Kidney capillary endothelial cell (primary cell): Measurements from ENCODE around the gene SRSF5.

Experiments
- DNase-seq: peaks from one replicate; pipeline ENCODE4 v3.0.0-alpha.2; 2018; ENCODE audit warnings: low spot score

The SRSF5 gene

GRCh38 chr14:69770559-69770958, 3.6 kb downstream of the SRSF5 start:
- no peak for DNase-seq

GRCh38 chr14:69771136-69771535, 4.2 kb downstream of the SRSF5 start:
- no peak for DNase-seq

DNA sequence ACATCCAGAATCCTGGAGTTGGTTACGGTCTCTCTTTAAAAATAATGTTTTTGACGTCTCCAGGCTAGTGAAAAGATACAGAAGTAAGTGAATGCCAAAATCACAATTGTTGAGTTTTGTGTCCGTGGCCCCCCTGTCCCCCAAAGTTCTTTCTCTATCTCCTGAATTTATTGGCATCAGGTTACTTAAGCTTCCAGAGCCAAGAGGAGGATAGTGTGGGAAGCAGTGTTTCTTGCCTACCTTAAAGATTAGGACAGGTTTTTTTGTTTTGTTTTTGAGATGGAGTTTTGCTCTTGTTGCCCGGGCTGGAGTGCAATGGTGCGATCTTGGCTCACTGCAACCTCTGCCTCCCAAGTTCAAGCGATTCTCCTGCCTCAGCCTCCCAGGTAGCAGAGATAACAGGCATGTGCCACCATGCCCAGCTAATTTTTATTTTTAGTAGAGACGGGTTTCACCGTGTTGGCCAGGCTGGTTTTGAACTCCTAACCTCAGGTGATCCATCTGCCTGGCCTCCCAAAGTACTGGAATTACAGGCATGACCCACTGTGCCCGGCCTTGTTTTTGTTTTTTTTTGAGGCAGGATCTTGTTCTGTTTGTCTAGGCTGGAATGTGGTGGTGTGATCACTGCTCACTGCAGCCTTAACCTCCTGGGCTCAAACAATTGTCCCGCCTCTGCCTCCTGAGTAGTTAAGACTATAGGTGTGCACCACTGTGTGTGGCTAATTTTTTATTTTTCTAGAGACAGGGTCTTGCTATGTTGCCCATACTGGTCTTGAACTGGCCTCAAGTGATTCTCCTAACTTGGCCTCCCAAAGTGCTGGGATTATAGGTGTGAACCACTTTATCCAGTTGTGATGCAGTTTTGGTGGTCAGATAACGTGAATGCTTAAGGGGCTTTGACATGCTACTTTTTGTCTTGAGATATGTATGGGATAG, 5.4 kb downstream of the SRSF5 start:
- DNase-seq = no peak

DNA sequence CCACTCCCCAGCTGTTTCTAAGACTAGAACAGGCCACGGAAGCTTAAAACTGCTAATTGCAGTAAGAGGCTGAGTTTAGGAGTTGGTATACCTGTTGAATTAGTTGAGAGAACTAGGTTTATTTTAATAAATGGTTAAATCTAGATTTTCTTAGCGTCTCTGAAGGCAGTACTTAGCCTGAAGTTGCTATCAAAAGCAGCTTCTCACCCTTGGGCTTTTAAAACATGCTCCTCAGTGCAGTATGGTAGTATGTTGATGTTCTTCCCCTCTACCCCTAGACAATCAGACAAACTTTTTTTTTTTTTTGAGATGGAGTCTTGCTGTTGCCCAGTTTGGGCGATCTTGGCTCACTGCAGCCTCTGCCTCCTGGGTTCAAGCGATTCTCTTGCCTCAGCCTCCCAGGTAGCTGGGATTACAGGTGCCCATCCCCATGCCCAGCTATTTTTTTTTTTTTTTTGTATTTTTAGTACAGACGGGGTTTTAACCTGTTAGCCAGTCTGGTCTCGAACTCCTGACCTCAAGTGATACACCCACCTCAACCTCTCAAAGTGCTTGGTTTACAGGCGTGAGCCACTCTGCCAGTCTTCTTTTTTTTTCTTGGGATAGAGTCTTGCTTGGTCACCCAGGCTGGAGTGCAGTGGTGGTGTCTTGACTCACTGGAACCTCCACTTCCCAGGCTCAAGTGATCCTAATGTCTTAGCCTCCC, 6.8 kb downstream of the SRSF5 start:
- no peak for DNase-seq

GRCh38 chr14:69775012-69775411, 8.1 kb downstream of the SRSF5 start:
- no peak for DNase-seq

- DNase-seq = no peak
These were observed 10.0 kb downstream of the SRSF5 start for GRCh38 chr14:69776875-69777453.

DNA sequence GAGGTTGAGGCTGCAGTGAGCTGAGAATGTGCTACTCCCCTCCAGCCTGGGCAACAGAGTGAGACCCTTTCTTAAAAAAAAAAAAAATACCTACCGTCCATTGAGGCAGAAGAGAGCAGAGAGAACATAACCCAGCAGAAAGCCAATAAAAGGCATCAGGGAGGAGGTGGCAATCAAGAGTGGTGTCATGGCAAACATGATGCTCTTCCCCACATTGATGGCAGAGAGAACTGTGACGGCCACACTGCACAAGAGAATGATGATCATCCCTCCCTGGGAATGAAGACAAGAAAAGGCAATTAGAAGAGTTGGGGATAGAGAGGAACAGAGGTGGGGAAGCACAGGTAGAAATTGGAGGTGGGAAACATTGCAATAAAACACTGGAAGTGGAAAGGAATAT, 12.1 kb downstream of the SRSF5 start:
- no peak for DNase-seq

DNA sequence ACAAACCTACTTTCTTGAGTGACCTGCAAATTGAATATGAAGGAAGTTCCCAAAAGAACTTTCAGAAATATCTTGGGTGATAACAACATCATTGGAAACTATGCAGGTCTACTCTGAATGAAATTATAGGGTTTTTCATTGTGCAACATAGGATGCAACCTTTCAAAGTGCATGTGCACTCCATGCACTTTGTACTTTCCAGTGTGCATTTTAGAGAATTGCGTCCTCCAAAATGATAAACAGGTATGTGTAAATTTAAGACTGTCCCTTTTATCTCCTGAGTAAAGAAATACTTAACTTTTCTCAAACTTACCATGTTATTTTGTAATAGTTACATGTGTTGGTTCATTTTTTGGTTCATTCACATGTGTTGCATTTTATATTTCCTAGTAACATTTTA, 13.2 kb downstream of the SRSF5 start:
- no peak for DNase-seq

- DNase-seq = no peak
These were observed 14.0 kb downstream of the SRSF5 start for GRCh38 chr14:69780952-69781351.

DNA sequence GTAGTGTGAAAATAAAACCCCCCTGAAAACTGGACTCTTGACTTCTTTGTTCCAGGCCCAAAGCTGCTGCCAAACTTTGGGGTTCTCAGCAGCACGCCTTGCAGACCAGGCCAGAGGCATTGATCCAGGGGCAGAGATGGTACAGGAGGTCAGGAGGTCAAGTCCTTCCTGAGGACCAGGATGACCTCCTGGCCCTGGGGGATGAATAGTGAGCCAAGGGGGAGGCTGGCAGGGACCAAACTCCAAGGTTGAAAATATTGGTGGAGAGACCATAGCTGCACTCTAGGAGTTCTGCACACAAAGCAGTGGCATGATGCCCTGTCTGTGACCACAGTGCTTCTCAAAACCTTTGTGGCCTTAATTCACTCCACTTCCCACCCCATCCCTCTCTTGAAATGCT, 18.0 kb downstream of the SRSF5 start:
- DNase-seq = no peak

GRCh38 chr14:69786603-69787002, 19.7 kb downstream of the SRSF5 start:
- no peak for DNase-seq

DNA sequence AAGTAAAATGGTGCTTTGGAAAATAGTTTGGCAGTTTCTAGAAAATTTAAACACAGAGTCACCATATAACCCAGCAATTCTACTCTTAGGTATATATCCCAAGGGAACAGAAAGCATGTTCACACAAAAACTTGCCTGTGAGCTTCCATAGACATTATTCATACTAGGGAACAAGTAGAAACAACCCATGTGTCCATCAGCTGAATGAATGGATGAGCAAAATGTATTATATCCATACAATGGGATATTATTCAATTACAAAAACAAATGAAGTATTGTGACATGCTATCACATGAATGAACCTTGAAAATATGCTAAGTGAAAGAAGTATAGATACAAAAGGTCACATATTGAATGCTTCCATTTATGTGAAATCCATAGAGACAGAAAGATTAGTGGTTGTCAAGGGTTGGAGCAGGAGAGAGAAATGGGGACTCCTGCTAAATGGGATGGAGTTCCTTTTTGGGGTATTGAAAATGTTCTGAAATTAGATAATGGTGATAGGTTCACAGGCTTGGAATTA, 22.2 kb downstream of the SRSF5 start:
- no peak for DNase-seq

DNA sequence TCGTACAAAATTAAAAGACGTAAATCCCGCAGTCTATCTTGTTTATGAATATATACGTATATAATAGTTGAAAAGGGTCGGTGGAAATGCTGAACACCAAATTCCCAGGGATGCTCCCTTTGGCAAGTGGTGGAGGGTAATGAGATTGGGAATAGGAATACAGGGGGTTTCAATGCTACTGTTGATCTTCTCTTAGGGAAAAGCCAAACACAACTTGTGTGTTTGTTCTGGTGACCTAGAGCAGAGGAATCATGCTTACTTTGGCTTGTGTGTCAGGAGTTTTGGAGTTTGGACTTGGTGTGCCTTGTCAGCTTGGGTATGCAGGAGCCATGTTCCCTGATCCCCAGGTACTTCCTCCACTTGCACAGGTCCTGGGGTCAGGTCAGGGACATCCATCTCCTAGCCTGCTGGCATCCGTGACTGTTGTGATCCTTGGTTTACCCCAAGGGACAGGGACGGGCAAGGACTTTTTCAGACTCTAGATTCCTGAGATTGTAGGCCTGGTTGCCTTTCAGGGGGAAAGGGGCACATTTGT, 26.0 kb downstream of the SRSF5 start:
- no peak for DNase-seq

- no peak for DNase-seq
These were observed 27.8 kb downstream of the SRSF5 start for GRCh38 chr14:69794791-69795190.

DNA sequence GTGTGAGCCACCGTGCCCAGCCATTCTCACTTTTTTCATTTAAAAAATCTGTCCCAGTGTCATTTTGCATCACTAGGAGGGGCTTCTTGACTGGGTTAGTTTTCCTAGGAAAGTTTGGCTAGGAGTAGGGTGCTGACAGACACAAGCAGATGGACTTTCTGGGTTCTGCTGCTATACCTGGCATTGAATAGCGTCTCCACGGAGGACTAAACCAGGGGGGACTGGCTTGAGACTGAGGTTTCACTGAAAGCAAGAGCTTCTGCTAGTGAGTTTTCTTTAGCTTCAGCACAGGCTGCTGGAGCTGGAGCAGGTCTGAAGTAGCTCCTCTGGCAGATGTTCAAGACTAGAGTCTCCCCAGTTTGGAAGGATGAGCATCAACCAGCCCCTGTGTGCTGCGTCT, 28.7 kb downstream of the SRSF5 start:
- DNase-seq = no peak

GRCh38 chr14:69796797-69797500, 30.0 kb downstream of the SRSF5 start, which contains the start of gene SLC10A1:
TSS of gene SLC10A1 (minus strand) at chr14:69797241. CDS start at chr14:69797155, 86 bp downstream.
- DNase-seq = no peak

- DNase-seq = no peak
These were observed 30.8 kb downstream of the SRSF5 start for GRCh38 chr14:69797573-69798338.

- DNase-seq = no peak
These were observed 31.4 kb downstream of the SRSF5 start for GRCh38 chr14:69798339-69798735.

DNA sequence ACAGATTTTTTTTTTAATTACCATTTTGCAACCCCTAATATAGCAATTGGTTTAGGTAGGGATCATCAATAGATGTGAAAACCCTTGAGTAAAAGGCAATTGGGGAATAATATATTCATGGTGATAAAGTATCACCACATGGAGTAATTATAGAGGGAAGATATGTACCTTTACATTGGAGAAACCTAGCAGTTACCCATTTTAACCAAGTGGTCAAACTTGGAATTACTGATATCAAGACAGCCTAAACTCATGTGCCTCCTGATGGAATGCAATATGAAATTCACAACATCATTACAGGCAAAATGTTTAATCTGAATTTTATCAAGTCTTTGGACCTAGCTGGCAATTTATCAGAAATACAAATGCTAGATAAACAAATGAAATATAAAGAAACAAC, 36.8 kb downstream of the SRSF5 start:
- DNase-seq = no peak

- no peak for DNase-seq
These were observed 38.0 kb downstream of the SRSF5 start for GRCh38 chr14:69804902-69805301.

DNA sequence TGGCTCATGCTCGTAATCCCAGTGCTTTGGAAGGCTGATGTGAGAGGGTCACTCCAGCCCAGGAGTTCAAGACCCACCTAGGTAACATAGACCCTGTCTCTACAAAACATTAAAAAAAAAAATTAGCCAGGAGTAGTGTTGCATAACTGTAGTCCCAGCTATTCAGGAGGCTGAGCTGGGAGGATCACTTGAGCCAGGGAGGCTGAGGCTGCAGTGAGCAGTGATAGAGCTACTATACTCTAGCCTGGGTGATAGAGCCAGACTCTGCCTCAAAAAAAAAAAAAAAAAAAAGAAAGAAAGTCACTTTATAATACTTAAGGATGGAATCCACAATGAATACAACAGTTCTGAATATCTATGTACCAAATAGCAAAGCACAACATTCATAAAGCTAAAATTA, 40.2 kb downstream of the SRSF5 start:
- DNase-seq = no peak
